Lower lobe of right lung (tissue), 2 donors: ENCODE results near the gene TENM4. TPM values are rescaled to one million over a fixed set of nuclear protein-coding genes. Genes with fewer than 3 reads are reported as not detected.

Experiments used
- ATAC-seq, 2 donors: fragments of 200-7000 bp; cut with Tn5 transposase; one replicate each; pipeline ENCODE4 v1.9.1; 2020 to 2022; ENCODE audit warnings: mild to moderate bottlenecking in 2 of 2, moderate library complexity in 2 of 2
- DNase-seq: peaks from one replicate; pipeline ENCODE4 v3.0.0-alpha.2; 2020
- H3K27ac ChIP-seq: fragments of 200-600 bp; one replicate; pipeline ENCODE4 v1.8.0; 2022
- H3K27me3 ChIP-seq: fragments of 200-600 bp; one replicate; pipeline ENCODE4 v1.8.0; 2022; ENCODE audit warnings: low read depth
- H3K36me3 ChIP-seq: fragments of 200-600 bp; one replicate; pipeline ENCODE4 v1.8.0; 2022; ENCODE audit warnings: mild to moderate bottlenecking
- H3K4me1 ChIP-seq: fragments of 200-600 bp; one replicate; pipeline ENCODE4 v1.8.0; 2022
- H3K4me3 ChIP-seq: fragments of 200-600 bp; one replicate; pipeline ENCODE4 v1.8.0; 2022; ENCODE audit warnings: mild to moderate bottlenecking
- H3K9me3 ChIP-seq: fragments of 200-600 bp; one replicate; pipeline ENCODE4 v1.8.0; 2022
- CTCF ChIP-seq: fragments of 200-600 bp; IDR thresholded peaks from one replicate; pipeline ENCODE4 v1.8.0; 2022; ENCODE audit warnings: antibody characterized with exemption, mild to moderate bottlenecking
- intact Hi-C: fragments of 100-400 bp; cut with DNase I; formaldehyde crosslinking; loops from one replicate; pipeline ENCODE4 v1.11.0; 2022
- total RNA-seq: library from RNA; stranded (reverse); fragmentation: NEBNext Ultra II Directional; extraction: Animal tissue kit (Norgen Biotek cat#: 25700); gene quantifications from one replicate; pipeline ENCODE4 v1.2.1, GENCODE V29; 2021
- donor health status: DM: no; HTN: yes; CAD: no; lungs with severe emphysema.

TENM4 gene
- total RNA-seq, 1 donor from 2014 or later: 1.1 TPM

GRCh38 chr11:78925387-78925786, 515.4 kb downstream of the TENM4 start:
- Histone ChIP-seq H3K4me1 (no peaks in the 10 kb centered on the region), H3K27ac (no peak overlapping the region), H3K4me3 (no peak overlapping the region), H3K36me3 (no peaks in the 10 kb centered on the region), H3K9me3 (no peaks in the 10 kb centered on the region), H3K27me3 (peaks cover 5% of the 10 kb centered on the region)
- intact Hi-C loops: no loop called here
- DNase-seq (no peak), ATAC-seq (no peak)
- TF ChIP-seq CTCF: no peak

GRCh38 chr11:78922859-78923625, 517.8 kb downstream of the TENM4 start:
- Histone ChIP-seq H3K9me3 (no peaks in the 10 kb centered on the region), H3K27ac (no peak overlapping the region), H3K4me3 (no peak overlapping the region), H3K36me3 (no peaks in the 10 kb centered on the region), H3K4me1 (no peaks in the 10 kb centered on the region), H3K27me3 (peaks cover 5% of the 10 kb centered on the region)
- intact Hi-C loops: no loop called here
- ATAC-seq (peak; percentile 54 to 71), DNase-seq (no peak)
- no peak for TF ChIP-seq CTCF

- H3K9me3 ChIP-seq: no peaks in the 10 kb centered on the region
- TF ChIP-seq CTCF: no peak
- H3K4me3 ChIP-seq: no peak overlapping the region
- no peak overlapping the region for H3K27ac ChIP-seq
- DNase-seq: no peak
- no peaks in the 10 kb centered on the region for H3K4me1 ChIP-seq
- H3K27me3 ChIP-seq: no peaks in the 10 kb centered on the region
- H3K36me3 ChIP-seq: no peaks in the 10 kb centered on the region
- intact Hi-C loops: no loop called here
- ATAC-seq: no peak
These were observed 519.3 kb downstream of the TENM4 start for GRCh38 chr11:78921509-78921908.

GRCh38 chr11:78920329-78920728, 520.5 kb downstream of the TENM4 start:
- no peak overlapping the region for H3K27ac ChIP-seq
- intact Hi-C loops: no loop called here
- H3K4me3 ChIP-seq: no peak overlapping the region
- no peaks in the 10 kb centered on the region for H3K9me3 ChIP-seq
- no peaks in the 10 kb centered on the region for H3K27me3 ChIP-seq
- ATAC-seq: no peak
- no peaks in the 10 kb centered on the region for H3K36me3 ChIP-seq
- no peak for TF ChIP-seq CTCF
- no peaks in the 10 kb centered on the region for H3K4me1 ChIP-seq
- no peak for DNase-seq

- Histone ChIP-seq H3K9me3 (no peaks in the 10 kb centered on the region), H3K36me3 (no peaks in the 10 kb centered on the region), H3K27me3 (no peaks in the 10 kb centered on the region), H3K4me1 (no peaks in the 10 kb centered on the region), H3K4me3 (no peak overlapping the region), H3K27ac (no peak overlapping the region)
- intact Hi-C loops: no loop called here
- no peak for TF ChIP-seq CTCF
- DNase-seq: no peak
- no peak for ATAC-seq
These were observed 524.1 kb downstream of the TENM4 start for GRCh38 chr11:78916759-78917158.
